Esophagus squamous epithelium (tissue), 4 donors: Measurements from ENCODE around the gene NUP54.

Experiments used
- CTCF ChIP-seq, 6 experiments: fragments of 450-650 bp in 4 of 6; fragments of 200-600 bp in 2 of 6; sonication (generic) in 2 of 6; IDR thresholded peaks; one replicate each; pipeline ENCODE4 v1.5.1; 2016 to 2019; ENCODE audit warnings: antibody characterized with exemption in 6 of 6, mild to moderate bottlenecking in 4 of 6, moderate library complexity in 4 of 6
- POLR2A ChIP-seq, 4 donors: fragments of 450-650 bp; IDR thresholded peaks; one replicate each; pipeline ENCODE4 v1.6.1; 2017; ENCODE audit warnings: antibody characterized with exemption in 4 of 4, mild to moderate bottlenecking in 4 of 4, moderate library complexity in 3 of 4

- TF ChIP-seq POLR2A (IDR thresholded peaks at IDR 0.05): no peak
- TF ChIP-seq CTCF (IDR thresholded peaks at IDR 0.05): no peak
These were observed 29.5 kb upstream of the NUP54 start for GRCh38 chr4:76177709-76178108.
